Tibial nerve (tissue), 4 donors: ENCODE results near the gene TRIM27. TPM values are rescaled to one million over a fixed set of nuclear protein-coding genes. Genes with fewer than 3 reads are reported as not detected.

Experiments
- DNase-seq, 2 donors: peaks; one replicate each; pipeline ENCODE4 v3.0.0-alpha.2; 2019; ENCODE audit warnings: low spot score in 2 of 2
- H3K27ac ChIP-seq, 4 donors: fragments of 200-600 bp; sonication (generic) in 3 of 4; one replicate each; pipeline ENCODE4 v1.5.1; 2017 to 2019; ENCODE audit warnings: mild to moderate bottlenecking in 1 of 4
- H3K27me3 ChIP-seq, 2 donors: fragments of 200-600 bp; sonication (generic) in 1 of 2; one replicate each; pipeline versions ENCODE4 v1.5.1 to v1.6.0; 2017 to 2019
- H3K36me3 ChIP-seq, 3 donors: fragments of 200-600 bp; sonication (generic); one replicate each; pipeline ENCODE4 v1.5.1; 2018 to 2019
- H3K4me1 ChIP-seq, 4 donors: fragments of 200-600 bp; sonication (generic) in 3 of 4; one replicate each; pipeline ENCODE4 v1.5.1; 2017 to 2019
- H3K4me3 ChIP-seq, 4 donors: fragments of 200-600 bp; sonication (generic) in 3 of 4; one replicate each; pipeline ENCODE4 v1.5.1; 2017 to 2019; ENCODE audit warnings: mild to moderate bottlenecking in 1 of 4, moderate library complexity in 1 of 4
- H3K9me3 ChIP-seq, 4 donors: fragments of 200-600 bp; sonication (generic) in 3 of 4; one replicate each; pipeline ENCODE4 v1.5.1; 2017 to 2019
- CTCF ChIP-seq, 5 experiments: fragments of 200-600 bp in 3 of 5; fragments of 450-650 bp in 2 of 5; sonication (generic) in 3 of 5; IDR thresholded peaks; one replicate each; pipeline ENCODE4 v1.5.1; 2016 to 2019; ENCODE audit warnings: antibody characterized with exemption in 5 of 5, mild to moderate bottlenecking in 3 of 5, moderate library complexity in 2 of 5
- EP300 ChIP-seq, 2 donors: sonication (generic); formaldehyde crosslinking; IDR thresholded peaks; one replicate each; pipeline ENCODE4 v1.6.1; 2017; ENCODE audit warnings: antibody characterized with exemption in 2 of 2, mild to moderate bottlenecking in 1 of 2
- POLR2A ChIP-seq, 2 donors: fragments of 450-650 bp; IDR thresholded peaks; one replicate each; pipeline ENCODE4 v1.6.1; 2017; ENCODE audit warnings: antibody characterized with exemption in 2 of 2, mild to moderate bottlenecking in 2 of 2, moderate library complexity in 2 of 2
- WGBS, 2 donors: methylation state at CpG; one replicate each; pipeline ENCODE4 v1.1.5; 2018; 5-methylcytosine and 5-hydroxymethylcytosine counted together
- total RNA-seq, 4 donors: library from RNA; depleted of rRNA; stranded (reverse); fragments of >200 nt; gene quantifications; one replicate each; pipeline ENCODE4 v1.1.0, GENCODE V29; 2016

TRIM27 gene
- total RNA-seq, 4 donors from 2014 or later: 57.5 to 90.9 (median 72.4) TPM

GRCh38 chr6:28895131-28895812 lies 28.5 kb downstream of the TRIM27 start:
- 10 to 11% methylated on average over 27 of the region's 27 CpGs for WGBS, 2 donors
- DNase-seq: peak; percentile 91 to 92
- Histone ChIP-seq H3K4me1 (peaks cover 0 to 7% (median 0%) of the 10 kb centered on the region in 4 donors), H3K27me3 (no peaks in the 10 kb centered on the region), H3K27ac (peak overlapping the region; percentile 97 to 100 (median 98)), H3K9me3 (no peaks in the 10 kb centered on the region), H3K4me3 (peak overlapping the region; percentile 61 to 76 (median 73)), H3K36me3 (no peaks in the 10 kb centered on the region)
- TF ChIP-seq CTCF (IDR thresholded peaks at IDR 0.05) (no peak), POLR2A (IDR thresholded peaks at IDR 0.05) (peak; percentile 48 to 80), EP300 (IDR thresholded peaks at IDR 0.05) (peak in 1 of 2 donors; percentile 83)

- WGBS, 2 donors: 77 to 79% methylated on average over 9 of the region's 9 CpGs
- no peak for TF ChIP-seq POLR2A (IDR thresholded peaks at IDR 0.05)
- no peak for TF ChIP-seq CTCF (IDR thresholded peaks at IDR 0.05)
Measured at GRCh38 chr6:28893172-28893799, 30.5 kb downstream of the TRIM27 start.

GRCh38 chr6:28892525-28892924 lies 31.3 kb downstream of the TRIM27 start:
- no peaks in the 10 kb centered on the region for H3K27me3 ChIP-seq
- TF ChIP-seq CTCF (IDR thresholded peaks at IDR 0.05): no peak
- no peak for TF ChIP-seq POLR2A (IDR thresholded peaks at IDR 0.05)
- no peak for TF ChIP-seq EP300 (IDR thresholded peaks at IDR 0.05)
- WGBS, 2 donors: 88 to 90% methylated on average over 4 of the region's 4 CpGs
- DNase-seq: no peak
- H3K27ac ChIP-seq: no peak overlapping the region
- peaks cover 0 to 3% (median 0%) of the 10 kb centered on the region in 4 donors for H3K4me1 ChIP-seq
- no peaks in the 10 kb centered on the region for H3K9me3 ChIP-seq
- H3K4me3 ChIP-seq: no peak overlapping the region
- no peaks in the 10 kb centered on the region for H3K36me3 ChIP-seq

More at GRCh38 chr6:28893172-28893799, 30.5 kb downstream of the TRIM27 start:
- no peak for DNase-seq
- H3K36me3 ChIP-seq: no peaks in the 10 kb centered on the region
- H3K27ac ChIP-seq: no peak overlapping the region
- no peaks in the 10 kb centered on the region for H3K9me3 ChIP-seq
- no peak overlapping the region for H3K4me3 ChIP-seq
- H3K27me3 ChIP-seq: no peaks in the 10 kb centered on the region
- H3K4me1 ChIP-seq: peaks cover 0 to 7% (median 0%) of the 10 kb centered on the region in 4 donors

- no peaks in the 10 kb centered on the region for H3K4me1 ChIP-seq
- TF ChIP-seq POLR2A (IDR thresholded peaks at IDR 0.05) (no peak), CTCF (IDR thresholded peaks at IDR 0.05) (no peak)
- peaks cover 0 to 9% of the 10 kb centered on the region in 2 donors for H3K27me3 ChIP-seq
- H3K36me3 ChIP-seq: no peaks in the 10 kb centered on the region
- H3K27ac ChIP-seq: no peak overlapping the region
- DNase-seq: no peak
- H3K4me3 ChIP-seq: no peak overlapping the region
- H3K9me3 ChIP-seq: peaks cover 0 to 5% (median 0%) of the 10 kb centered on the region in 4 donors
- 91 to 96% methylated on average over 4 of the region's 4 CpGs for WGBS, 2 donors
Measured at GRCh38 chr6:28887796-28888496, 35.8 kb downstream of the TRIM27 start.

GRCh38 chr6:28886079-28886439 lies 37.7 kb downstream of the TRIM27 start:
- Histone ChIP-seq H3K36me3 (no peaks in the 10 kb centered on the region), H3K27ac (no peak overlapping the region), H3K4me1 (no peaks in the 10 kb centered on the region), H3K4me3 (no peak overlapping the region), H3K9me3 (peaks cover 0 to 5% (median 0%) of the 10 kb centered on the region in 4 donors), H3K27me3 (peaks cover 0 to 9% of the 10 kb centered on the region in 2 donors)
- no peak for DNase-seq
- TF ChIP-seq CTCF (IDR thresholded peaks at IDR 0.05): no peak
- TF ChIP-seq POLR2A (IDR thresholded peaks at IDR 0.05): no peak
- no peak for TF ChIP-seq EP300 (IDR thresholded peaks at IDR 0.05)
- 84 to 87% methylated on average over 7 of the region's 7 CpGs for WGBS, 2 donors
